ENCODE results near the gene NEGR1.
"Not testable (repeated sequence)": the region's sequence is repeated elsewhere in the genome, so short reads cannot be mapped to it uniquely, and the experiment has no call there.

NEGR1 gene

DNA sequence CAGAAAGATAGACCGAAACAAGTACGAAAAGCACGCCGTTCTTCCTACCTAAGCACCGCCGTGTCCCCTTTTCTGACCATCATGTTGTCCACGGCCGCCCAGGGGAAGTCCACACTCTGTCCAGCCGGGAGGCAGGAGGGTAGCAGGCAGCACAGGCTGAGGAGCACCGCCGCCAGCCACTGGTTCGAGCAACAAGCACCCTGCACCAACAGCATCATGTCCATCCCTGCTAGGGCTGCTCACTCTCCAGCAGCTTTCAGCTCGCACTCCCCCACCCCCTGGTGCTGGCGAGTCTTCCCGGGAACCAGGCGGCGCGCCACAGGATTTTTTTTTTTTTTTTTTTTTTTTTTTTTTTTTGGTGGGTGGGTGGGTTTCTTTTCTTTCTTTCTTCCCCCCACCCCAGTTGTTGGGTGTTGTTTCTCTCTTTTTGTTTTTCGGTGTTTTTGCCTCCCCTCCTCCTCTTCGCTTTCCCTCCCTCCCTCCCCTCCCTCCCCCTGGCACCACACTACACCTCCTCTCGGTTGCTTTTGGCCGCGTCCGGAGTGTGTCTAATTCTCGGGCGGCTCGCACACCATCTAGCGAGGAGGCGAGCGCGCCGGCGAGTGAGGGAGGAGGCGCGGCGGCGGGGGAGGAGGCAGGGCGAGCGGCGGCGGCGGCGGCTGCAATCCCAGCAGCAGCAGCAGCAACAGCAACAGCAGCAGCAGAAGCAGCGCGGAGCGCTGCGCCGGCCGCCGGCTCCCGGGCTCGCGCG lies at the start of gene NEGR1:
Gene NEGR1, minus strand, starts transcription at position 269 of the 751 bp plus-strand sequence.
- peak; percentile 67 for DNase-seq (ENCODE audit: low read depth)

DNA sequence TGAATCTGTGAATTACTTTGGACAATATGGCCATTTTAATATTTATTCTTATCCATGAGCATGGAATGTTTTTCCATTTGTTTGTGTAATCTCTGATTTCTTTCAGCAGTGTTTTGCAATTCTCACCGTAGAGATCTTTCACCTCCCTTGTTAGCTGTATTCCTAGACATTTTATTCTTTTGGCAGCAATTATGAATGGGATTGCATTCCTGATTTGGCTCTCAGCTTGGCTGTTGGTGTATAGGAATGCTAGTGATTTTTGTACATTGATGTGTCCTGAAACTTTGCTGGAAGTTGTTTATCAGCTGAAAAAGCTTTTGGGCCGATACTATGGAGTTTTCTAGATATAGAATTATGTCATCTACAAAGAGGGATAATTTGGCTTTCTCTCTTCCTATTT lies 44.2 kb upstream of the NEGR1 start:
- DNase-seq (ENCODE audit: low read depth): no peak

DNA sequence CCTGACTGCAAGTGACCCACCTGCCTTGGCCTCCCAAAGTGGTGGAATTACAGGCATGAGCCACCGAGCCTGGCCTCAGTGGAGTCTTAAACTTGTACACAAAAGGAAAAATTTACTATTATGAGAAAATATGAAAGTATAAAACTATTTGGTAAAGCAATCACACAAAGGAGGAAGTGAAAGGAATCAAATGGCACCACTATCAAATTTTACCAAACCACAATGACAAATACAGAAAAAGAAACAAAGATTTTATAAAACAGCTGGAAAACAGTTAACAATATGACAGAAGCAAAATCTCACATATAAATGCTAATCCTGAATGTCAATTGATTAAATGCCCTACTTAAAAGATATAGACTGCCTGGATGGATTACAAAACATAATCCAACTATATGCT lies 42.1 kb upstream of the NEGR1 start:
- no peak for DNase-seq (ENCODE audit: low read depth)

DNA sequence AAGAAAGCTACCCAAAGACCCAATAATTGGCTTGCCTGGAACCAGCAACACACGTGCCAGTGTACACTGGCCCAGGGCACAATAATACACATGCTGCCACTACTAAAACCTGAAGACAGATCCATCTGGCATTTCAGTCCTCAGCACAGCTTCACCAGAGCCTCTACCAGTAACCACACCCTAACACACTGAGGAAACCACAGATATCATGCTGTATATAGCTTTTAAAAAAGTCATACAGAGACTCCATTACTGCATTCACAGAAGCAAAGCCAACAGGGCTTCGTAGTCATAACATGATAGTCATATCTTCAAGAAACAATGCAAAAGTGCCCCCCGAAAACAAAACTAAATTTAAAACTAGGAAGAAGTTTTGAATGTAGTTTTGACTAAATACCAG lies 40.6 kb upstream of the NEGR1 start:
- no peak for DNase-seq (ENCODE audit: low read depth)

GRCh38 chr1:72296501-72296900 lies 14.2 kb upstream of the NEGR1 start:
- no peak for DNase-seq (ENCODE audit: low read depth)

DNA sequence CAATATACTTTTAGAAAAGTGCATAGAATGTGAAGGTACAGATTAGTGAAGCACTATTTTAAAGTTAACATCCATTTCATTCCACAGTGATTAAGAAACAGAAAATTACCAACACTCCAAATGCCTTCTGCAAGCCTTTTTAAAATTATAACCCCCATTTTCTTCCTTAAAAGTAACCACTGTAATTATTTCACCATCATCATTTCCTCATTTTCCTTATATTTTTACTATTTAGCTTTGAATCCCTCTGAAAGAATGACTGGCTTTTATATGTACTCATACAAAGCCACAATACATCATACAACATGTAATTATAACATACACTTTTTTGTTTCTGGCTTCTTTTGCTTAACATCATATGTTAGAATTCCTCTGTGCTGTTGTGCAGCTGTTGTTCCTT lies 6.5 kb upstream of the NEGR1 start:
- DNase-seq (ENCODE audit: low read depth): no peak

GRCh38 chr1:72286401-72286800 lies 4.1 kb upstream of the NEGR1 start:
- no peak for DNase-seq (ENCODE audit: low read depth)

DNA sequence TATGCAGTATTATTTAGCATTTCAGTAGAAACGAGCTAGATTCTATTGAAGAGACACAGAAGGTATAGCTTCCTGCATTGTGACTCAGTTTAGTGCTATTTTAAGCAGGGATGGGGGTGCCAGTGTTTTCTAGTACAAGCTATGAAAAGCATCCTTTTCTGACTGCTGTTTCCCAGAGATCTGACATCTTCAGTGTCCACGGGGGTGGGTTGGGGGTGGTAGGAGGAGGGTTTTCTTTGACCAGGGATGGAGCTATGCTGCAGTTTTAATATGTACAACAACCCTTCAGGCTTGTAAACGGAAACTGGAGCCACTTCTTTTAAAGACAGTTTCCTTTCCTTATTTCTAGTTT lies 2.7 kb upstream of the NEGR1 start:
- DNase-seq (ENCODE audit: low read depth): no peak

DNA sequence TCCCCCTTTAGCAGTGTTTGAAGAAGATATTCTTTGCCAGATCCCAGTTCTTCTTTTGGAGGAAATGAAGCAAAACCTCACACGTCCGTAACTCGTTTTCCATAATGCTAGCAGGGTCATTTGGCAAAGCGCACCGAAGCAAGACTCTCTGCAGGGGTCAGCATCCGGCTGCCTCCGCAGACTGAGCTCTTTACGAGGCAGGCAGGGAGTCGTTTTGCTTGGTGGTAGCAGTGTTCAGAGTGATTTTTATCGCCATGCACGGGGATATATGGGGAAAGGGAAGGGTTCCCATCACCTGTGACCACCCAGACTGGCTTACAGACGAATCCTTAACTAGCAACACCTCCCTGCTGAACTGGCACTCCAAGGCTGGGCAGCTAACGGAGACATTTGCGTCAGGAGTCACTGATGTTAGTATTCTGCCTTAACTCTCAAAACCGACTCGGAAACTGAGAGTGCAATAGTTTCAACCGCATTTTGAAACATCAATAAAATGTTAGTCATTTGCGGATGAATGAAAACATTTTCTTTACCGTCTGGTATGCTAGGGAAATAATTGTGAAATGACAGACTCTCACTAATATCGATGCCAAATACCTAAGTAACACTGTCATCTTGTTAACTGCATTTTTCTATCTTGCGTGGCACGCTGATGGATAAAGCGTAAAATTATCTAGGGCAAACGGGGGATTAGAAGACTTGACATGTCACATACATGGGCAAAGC lies 2.2 kb upstream of the NEGR1 start:
- DNase-seq (ENCODE audit: low read depth): peak; percentile 23

- DNase-seq (ENCODE audit: low read depth): peak; percentile 0
Observed at GRCh38 chr1:72284084-72284347, 1.7 kb upstream of the NEGR1 start.

DNA sequence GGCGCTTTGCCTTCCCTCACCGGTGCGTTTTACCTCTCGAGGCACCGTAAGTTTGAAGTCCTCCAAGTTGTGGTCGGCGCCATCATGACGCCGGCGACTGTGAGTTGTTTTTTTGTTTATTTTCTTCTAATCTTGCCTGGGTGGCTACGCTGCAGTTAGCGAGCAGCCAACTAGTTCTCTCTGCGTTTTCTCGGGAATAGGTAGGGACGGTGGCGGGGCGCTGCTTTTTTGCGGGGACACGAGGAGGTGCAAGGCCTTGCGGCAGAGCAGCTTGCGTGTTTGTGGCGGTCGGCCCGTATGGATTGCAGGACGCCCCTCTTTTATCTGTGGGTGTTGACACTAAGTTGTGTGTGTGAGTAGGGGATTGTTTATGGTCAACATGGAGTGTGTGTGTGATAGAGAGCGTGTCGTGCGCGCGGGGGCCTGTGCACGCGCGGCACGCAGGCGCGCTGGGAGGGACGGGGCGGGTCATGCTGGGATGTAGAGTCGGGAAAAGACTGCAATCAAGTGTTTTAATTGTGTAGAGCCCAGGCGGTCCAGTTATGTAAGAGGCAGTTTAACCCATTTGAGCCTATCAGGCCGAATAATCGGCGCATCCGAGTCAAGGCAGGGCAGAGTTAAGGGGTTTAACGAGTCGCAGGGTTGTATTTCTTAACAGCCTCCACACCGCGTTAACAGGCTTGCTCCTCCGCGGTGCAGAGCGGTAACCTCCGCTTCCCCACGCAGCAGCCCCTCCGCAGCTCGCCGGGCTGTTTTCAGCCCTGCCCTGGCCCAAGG lies 1.2 kb upstream of the NEGR1 start:
- DNase-seq (ENCODE audit: low read depth): peak; percentile 10

DNA sequence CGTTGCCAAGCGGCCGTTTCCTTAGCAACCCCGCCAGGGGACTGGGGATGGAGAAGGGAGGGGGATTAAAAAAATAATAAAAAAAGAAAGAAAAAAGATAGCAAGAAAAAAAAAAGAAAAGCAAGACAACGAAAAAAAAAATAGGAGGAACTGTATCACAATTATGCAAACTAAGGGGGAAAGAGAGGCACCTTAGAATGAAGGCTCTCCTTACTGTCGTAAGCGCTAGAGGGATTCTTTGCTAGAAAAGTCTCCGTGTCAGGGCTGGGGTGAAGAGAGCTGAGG lies 625 bp upstream of the NEGR1 start:
- DNase-seq (ENCODE audit: low read depth): no peak

DNA sequence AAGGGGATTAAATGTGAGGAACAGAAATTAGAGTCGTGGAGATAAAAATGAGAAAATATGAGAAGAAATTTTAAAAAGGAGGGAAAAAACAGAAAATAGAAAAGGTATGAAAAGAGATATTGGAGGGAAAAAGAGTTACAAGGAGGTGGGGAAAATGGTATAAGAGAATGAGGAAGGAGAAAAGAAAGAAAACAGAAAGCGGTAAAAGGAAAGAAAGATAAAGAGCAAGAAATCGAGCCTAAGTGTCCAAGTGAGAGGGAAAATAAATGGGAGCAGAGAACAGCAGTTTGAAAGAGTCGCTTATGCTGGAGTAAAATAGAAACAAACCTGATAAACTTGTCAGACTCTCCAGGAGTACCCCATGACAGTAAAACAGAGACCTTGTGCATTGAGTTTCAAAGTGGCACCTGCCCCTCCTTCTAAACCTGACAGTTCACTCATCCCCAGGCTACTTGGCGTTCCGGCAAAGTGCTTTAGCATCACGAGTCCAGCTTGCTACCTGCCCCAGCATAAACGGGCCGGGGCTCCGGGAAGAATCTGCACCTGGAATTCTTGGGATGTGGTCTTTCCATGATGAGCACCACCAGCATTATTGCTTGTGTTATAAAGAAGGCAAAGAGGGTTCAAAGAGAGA lies 585 bp downstream of the NEGR1 start:
- DNase-seq (ENCODE audit: low read depth): peak; percentile 3

- DNase-seq (ENCODE audit: low read depth): no peak
Observed at GRCh38 chr1:72281144-72281543, 1.2 kb downstream of the NEGR1 start.

- no peak for DNase-seq (ENCODE audit: low read depth)
Observed at GRCh38 chr1:72280711-72281110, 1.6 kb downstream of the NEGR1 start.

DNA sequence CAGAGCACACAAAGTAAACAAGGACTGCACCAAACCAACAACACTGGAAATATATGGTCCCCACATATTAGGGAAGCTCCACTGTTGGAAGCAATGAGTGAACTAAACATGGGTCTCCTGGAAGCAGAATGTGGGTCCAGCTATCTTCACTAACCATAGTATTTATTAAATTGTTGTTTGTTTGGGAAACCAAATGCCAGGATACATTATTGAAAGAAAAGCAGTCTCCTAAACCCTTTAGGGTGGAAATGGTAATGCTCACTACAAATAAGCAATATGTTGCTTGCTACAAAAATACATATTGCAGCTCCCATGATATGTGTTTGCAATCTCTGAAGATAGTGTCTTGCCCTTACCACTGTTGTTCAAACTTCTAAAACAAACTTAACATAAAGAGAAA lies 2.2 kb downstream of the NEGR1 start:
- no peak for DNase-seq (ENCODE audit: low read depth)

DNA sequence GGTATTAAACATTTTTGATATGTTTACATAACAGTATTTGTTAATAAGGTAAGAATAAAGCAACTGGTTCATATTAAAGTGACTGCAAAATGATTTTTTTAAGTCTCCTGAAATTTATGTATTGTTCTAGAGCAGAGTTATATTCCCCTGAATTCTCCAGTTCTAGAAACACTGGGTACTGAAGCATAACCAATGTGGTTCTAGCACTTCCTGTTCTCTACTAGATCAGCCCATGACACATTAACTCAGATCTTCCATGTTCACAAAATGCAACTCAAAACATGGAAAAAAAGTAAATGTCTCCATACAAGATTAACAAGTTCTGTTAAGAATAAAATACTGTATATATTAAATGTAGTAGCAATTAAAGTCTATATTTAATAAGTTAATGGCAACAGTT lies 3.9 kb downstream of the NEGR1 start:
- no peak for DNase-seq (ENCODE audit: low read depth)

DNA sequence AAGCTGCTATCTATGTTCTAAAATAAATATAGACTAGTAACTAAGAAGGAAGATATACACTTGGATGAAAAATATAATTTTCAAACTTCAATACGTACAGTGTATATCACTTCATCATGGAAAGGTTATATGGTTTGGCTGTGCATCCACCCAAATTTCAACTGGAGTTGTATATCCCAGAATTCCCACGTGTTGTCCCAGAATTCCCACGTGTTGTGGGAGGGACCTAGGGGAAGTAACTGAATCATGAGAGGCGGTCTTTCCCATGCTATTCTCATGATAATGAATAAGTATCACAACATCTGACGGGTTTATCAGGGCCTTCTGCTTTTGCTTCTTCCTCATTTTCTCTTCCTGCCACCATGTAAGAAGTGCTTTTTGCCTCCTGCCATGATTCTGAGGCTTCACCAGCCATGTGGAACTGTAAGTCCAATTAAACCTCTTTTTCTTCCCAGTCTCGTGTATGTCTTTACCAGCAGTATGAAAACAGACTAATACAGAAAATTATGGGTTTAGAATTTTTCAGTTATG lies 10.7 kb downstream of the NEGR1 start:
- no peak for DNase-seq (ENCODE audit: low read depth)

GRCh38 chr1:72262735-72263134 lies 19.6 kb downstream of the NEGR1 start:
- no peak for DNase-seq (ENCODE audit: low read depth)

GRCh38 chr1:72253132-72253531 lies 29.2 kb downstream of the NEGR1 start:
- no peak for DNase-seq (ENCODE audit: low read depth)

DNA sequence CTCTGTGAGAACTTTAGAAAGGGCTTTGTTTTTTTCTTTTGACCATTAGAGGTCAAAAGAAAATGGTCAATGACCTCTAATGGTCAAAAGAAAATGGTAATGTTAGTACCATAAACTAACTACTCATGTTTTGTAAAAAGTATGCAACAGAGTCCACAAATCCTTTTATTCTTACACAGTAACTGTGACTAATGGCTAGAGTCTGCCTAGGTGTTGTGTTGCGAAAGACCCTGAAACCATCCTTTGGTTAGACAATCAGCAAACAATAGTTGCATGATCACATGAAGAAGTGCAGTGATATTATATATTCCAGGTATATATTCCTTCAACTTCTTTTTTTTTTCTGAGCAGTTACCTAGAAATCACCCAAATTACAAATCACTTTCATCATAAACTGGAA lies 40.9 kb downstream of the NEGR1 start:
- no peak for DNase-seq (ENCODE audit: low read depth)

- not testable (repeated sequence) for DNase-seq (ENCODE audit: low read depth)
Observed at GRCh38 chr1:72235931-72236330, 46.4 kb downstream of the NEGR1 start.

DNA sequence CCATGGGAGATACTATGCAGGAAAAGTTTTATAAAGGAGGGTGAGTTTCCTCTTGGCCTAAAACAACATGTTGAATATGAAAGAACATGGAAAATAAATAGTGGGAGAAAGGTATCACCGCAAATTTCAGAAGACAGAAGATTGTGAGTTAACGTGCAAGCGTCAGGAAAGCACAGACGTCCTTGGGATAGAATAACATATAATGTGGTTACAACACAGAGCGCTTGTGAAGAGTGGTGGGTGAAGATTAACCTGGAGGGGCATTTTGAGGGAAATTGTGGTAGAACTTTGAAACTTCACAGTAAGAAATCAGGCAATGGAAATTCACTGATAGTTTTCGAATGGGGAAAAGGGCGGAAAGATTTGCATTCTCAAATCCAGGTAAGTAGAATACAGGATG lies 47.3 kb downstream of the NEGR1 start:
- DNase-seq (ENCODE audit: low read depth): no peak
